Measurements from ENCODE around the gene JARID2. TPM values are rescaled to one million over a fixed set of nuclear protein-coding genes. Genes with fewer than 3 reads are reported as not detected.

JARID2 gene
- total RNA-seq, 1 donor from 2014 or later = 12.5 TPM

DNA sequence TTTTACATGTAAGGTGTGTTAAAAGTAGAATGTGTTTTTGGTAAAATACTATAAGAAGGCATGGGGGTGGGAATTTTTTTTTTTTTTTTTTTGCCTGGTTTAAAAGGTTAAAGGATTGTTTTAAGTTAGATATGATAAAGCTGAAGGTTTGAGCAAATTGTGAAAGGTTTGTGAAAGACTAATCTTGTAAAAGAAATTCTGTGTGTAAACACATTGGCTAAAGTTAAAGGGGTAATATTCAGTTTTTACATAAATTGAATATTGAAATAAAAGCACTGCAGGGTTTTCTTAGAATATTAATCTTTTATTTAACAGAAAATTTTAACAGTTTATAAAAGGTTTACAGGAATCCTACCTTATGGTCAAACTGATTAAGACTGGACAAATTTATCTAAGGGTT lies 311.3 kb downstream of the JARID2 start:
- Mint-ChIP-seq H3K27me3 (ENCODE audit: unreplicated experiment) (no peaks in the 10 kb centered on the region), H3K4me3 (ENCODE audit: unreplicated experiment) (no peak overlapping the region), H3K27ac (ENCODE audit: unreplicated experiment) (no peak overlapping the region), H3K36me3 (ENCODE audit: unreplicated experiment) (no peaks in the 10 kb centered on the region), H3K9me3 (ENCODE audit: unreplicated experiment) (no peaks in the 10 kb centered on the region), H3K4me1 (ENCODE audit: unreplicated experiment) (peaks cover 15% of the 10 kb centered on the region)
- DNase-seq (ENCODE audit: extremely low spot score, unreplicated experiment) = no peak
- TF ChIP-seq, protein P1, sequence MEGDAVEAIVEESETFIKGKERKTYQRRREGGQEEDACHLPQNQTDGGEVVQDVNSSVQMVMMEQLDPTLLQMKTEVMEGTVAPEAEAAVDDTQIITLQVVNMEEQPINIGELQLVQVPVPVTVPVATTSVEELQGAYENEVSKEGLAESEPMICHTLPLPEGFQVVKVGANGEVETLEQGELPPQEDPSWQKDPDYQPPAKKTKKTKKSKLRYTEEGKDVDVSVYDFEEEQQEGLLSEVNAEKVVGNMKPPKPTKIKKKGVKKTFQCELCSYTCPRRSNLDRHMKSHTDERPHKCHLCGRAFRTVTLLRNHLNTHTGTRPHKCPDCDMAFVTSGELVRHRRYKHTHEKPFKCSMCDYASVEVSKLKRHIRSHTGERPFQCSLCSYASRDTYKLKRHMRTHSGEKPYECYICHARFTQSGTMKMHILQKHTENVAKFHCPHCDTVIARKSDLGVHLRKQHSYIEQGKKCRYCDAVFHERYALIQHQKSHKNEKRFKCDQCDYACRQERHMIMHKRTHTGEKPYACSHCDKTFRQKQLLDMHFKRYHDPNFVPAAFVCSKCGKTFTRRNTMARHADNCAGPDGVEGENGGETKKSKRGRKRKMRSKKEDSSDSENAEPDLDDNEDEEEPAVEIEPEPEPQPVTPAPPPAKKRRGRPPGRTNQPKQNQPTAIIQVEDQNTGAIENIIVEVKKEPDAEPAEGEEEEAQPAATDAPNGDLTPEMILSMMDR (IDR thresholded peaks at IDR 0.05) = no peak

DNA sequence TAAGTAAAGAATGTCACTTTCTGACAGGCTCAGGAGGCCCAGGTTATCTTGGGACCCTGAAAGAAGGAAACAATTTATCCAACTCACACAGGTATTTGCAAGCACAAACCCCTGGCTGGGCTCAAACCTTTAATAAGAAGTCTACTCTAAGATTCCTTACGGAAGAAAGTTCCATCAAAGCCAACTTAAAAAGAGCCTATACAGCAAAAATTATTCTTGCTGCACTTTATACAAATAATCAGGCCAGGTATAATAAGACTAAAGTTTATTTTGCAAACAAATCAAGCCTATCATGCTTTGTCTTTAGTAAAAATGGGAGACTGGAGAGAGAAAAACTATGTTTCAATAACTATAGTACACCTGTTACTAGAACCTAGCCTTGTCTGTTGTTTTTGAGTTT lies 314.8 kb downstream of the JARID2 start:
- DNase-seq (ENCODE audit: extremely low spot score, unreplicated experiment) = no peak
- H3K4me1 Mint-ChIP-seq (ENCODE audit: unreplicated experiment) = no peaks in the 10 kb centered on the region
- TF ChIP-seq, protein P1 (IDR thresholded peaks at IDR 0.05) = no peak

DNA sequence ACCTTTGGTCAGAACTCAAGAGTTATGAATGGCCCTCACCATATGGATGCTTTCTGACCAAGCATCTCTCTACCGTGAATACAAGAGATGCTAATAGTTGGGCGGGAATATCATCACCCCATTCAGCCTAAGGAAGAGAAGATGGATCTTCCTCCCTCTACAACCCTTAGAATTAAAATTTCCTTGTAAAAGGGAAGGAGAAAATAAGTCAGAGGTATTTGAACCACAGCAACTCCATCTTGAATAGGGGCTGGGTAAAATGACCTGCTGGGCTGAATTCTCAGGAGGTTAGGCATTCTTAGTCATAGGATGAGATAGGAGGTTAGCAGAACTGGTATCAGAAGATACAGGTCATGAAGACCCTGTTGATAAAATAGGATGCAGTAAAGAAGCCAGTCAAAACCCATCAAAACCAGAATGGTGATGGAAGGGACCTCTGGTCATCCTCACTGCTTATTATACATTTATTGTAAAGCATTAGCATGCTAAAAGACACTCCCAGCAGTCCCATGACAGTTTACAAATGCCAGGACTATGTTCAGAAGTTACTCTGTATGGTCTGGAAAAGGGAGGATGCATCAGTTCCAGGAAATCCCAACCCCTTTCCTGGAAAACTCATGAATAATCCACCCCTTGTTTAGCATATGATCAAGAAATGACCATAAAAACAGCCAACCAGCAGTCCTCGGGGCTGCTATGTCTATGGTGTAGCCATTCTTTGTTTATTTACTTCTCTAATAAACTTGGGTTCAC lies 315.8 kb downstream of the JARID2 start:
- H3K4me3 Mint-ChIP-seq (ENCODE audit: unreplicated experiment) = no peak overlapping the region
- no peaks in the 10 kb centered on the region for H3K36me3 Mint-ChIP-seq (ENCODE audit: unreplicated experiment)
- TF ChIP-seq, protein P1 (IDR thresholded peaks at IDR 0.05) = no peak
- no peaks in the 10 kb centered on the region for H3K9me3 Mint-ChIP-seq (ENCODE audit: unreplicated experiment)
- H3K27me3 Mint-ChIP-seq (ENCODE audit: unreplicated experiment) = no peaks in the 10 kb centered on the region
- H3K27ac Mint-ChIP-seq (ENCODE audit: unreplicated experiment) = no peak overlapping the region
- no peaks in the 10 kb centered on the region for H3K4me1 Mint-ChIP-seq (ENCODE audit: unreplicated experiment)
- peak; percentile 2 for DNase-seq (ENCODE audit: extremely low spot score, unreplicated experiment)

More for the DNA sequence above, 314.8 kb downstream of the JARID2 start:
- no peak overlapping the region for H3K27ac Mint-ChIP-seq (ENCODE audit: unreplicated experiment)
- no peaks in the 10 kb centered on the region for H3K9me3 Mint-ChIP-seq (ENCODE audit: unreplicated experiment)
- H3K27me3 Mint-ChIP-seq (ENCODE audit: unreplicated experiment) = no peaks in the 10 kb centered on the region
- H3K4me3 Mint-ChIP-seq (ENCODE audit: unreplicated experiment) = no peak overlapping the region
- no peaks in the 10 kb centered on the region for H3K36me3 Mint-ChIP-seq (ENCODE audit: unreplicated experiment)

DNA sequence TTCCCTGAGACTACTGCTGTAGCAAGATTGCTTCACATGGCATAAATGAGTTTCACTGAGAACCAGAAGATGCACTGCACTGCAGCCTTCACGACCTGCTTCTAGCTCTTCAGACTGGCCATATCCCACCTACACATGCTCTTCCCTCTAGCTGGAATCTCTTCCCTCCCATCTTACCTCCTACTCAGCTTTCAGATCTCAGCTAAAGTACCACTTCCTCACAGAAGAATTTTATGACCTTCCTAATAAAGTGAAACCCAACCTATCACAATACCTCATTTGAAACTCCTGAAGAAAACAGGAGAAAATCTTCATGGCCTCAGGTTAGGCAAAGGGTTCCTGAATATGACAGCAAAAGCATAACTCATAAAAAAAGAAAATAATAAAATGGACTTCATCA lies 317.1 kb downstream of the JARID2 start:
- H3K36me3 Mint-ChIP-seq (ENCODE audit: unreplicated experiment) = no peaks in the 10 kb centered on the region

More for the DNA sequence above, 317.1 kb downstream of the JARID2 start:
- TF ChIP-seq, protein P1 (IDR thresholded peaks at IDR 0.05) = no peak
- H3K9me3 Mint-ChIP-seq (ENCODE audit: unreplicated experiment) = no peaks in the 10 kb centered on the region
- no peak overlapping the region for H3K27ac Mint-ChIP-seq (ENCODE audit: unreplicated experiment)
- no peaks in the 10 kb centered on the region for H3K27me3 Mint-ChIP-seq (ENCODE audit: unreplicated experiment)
- no peaks in the 10 kb centered on the region for H3K4me1 Mint-ChIP-seq (ENCODE audit: unreplicated experiment)
- DNase-seq (ENCODE audit: extremely low spot score, unreplicated experiment) = no peak
- no peak overlapping the region for H3K4me3 Mint-ChIP-seq (ENCODE audit: unreplicated experiment)

Data from osteocyte (in vitro differentiated cells).